Measurements from ENCODE around the gene PILRB.
A peak's percentile ranks its signal among the peaks of the same experiment; 100 is the strongest.

Gene PILRB

DNA sequence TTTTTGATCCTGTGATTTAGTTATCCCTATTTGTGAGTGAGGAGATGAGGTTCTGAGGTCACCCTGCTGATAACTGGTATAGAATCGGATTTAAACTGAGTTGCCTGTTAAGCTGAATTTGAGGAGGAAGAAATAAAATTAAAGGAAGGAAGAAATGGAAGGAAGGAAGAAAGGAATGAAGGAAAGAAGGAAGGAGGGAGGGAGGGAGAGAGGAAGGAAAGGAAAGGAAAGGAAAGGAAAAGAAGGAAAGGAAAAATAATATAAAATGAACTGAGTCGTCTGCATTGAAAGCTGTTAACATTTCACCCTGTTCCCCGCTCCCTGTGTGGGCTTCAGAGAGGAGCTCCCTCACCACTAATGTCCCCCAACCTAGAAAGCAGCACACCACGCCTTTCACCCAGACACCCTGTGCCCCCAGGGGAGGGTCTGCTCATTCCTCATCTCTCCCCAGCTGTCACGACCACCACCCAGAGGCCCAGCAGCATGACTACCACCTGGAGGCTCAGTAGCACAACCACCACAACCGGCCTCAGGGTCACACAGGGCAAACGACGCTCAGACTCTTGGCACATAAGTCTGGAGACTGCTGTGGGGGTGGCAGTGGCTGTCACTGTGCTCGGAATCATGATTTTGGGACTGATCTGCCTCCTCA lies 31.6 kb downstream of the PILRB start:
- TF ChIP-seq, protein P1, sequence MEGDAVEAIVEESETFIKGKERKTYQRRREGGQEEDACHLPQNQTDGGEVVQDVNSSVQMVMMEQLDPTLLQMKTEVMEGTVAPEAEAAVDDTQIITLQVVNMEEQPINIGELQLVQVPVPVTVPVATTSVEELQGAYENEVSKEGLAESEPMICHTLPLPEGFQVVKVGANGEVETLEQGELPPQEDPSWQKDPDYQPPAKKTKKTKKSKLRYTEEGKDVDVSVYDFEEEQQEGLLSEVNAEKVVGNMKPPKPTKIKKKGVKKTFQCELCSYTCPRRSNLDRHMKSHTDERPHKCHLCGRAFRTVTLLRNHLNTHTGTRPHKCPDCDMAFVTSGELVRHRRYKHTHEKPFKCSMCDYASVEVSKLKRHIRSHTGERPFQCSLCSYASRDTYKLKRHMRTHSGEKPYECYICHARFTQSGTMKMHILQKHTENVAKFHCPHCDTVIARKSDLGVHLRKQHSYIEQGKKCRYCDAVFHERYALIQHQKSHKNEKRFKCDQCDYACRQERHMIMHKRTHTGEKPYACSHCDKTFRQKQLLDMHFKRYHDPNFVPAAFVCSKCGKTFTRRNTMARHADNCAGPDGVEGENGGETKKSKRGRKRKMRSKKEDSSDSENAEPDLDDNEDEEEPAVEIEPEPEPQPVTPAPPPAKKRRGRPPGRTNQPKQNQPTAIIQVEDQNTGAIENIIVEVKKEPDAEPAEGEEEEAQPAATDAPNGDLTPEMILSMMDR (IDR thresholded peaks at IDR 0.05; ENCODE audit: extremely low read depth, missing control alignments), result no peak
- no peak for DNase-seq (ENCODE audit: low spot score)

- DNase-seq (ENCODE audit: low spot score), result no peak
- TF ChIP-seq, protein P1 (IDR thresholded peaks at IDR 0.05; ENCODE audit: extremely low read depth, missing control alignments), result no peak
These were observed 32.5 kb downstream of the PILRB start for GRCh38 chr7:100390286-100391009.

DNA sequence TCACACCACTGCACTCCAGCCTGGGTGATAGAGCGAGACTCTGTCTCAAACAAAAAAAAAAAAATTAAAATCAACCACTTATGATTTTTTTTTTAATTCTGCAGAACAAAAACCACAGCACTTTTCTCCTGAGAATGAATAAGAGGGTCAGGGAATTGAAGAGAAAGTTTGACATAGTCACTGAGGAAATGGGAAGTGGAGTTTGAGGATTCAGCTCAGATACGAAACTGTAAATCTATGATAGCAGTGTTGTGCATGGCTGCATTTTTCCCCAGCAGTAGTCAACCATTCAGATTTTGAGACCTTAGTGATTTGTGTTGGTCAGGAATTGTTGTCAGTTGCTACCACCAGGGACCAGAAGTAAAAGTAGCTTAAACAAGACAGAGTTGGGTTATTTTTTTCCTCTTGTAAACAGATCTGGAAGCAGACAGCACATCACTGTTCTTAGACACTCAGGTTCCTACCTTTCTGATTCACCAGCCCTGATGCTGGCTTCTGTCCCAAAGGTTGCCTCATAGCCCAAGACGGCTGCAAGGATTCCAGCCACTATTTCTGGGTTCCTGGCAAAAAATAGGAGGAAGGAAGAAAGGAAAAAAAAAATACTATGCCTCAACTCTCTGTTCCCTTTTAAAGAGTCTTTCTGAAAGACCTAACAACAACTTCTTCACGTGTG lies 35.5 kb downstream of the PILRB start:
- no peak for DNase-seq (ENCODE audit: low spot score)

GRCh38 chr7:100394077-100394476 lies 36.2 kb downstream of the PILRB start:
- no peak for DNase-seq (ENCODE audit: low spot score)
- TF ChIP-seq, protein P1 (IDR thresholded peaks at IDR 0.05; ENCODE audit: extremely low read depth, missing control alignments), result no peak

More for the DNA sequence above, 35.5 kb downstream of the PILRB start:
- TF ChIP-seq, protein P1 (IDR thresholded peaks at IDR 0.05; ENCODE audit: extremely low read depth, missing control alignments), result no peak

DNA sequence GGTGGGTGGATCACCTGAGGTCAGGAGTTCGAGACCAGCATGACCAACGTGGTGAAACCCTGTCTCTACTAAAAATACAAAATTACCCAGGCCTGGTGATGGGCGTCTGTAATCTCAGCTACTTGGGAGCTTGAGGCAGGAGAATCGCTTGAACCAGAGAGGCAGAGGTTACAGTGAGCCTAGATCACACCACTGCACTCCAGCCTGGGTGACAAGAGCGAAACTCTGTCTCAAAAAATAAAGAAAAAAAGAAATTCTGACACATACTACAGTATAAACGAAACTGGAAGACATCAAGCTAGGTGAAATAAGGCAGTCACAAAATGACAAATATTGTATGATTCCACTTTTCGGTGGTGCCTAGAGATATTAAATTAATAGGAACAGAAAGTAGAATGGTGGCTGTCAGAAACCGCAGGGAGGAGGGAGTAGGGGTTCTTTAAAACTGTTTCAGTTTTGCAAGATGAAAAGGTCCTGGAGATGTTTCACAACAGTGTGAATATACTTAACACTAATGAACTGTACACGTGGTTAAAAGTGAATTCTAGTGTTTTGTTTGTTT lies 38.6 kb downstream of the PILRB start:
- peak; percentile 64 for DNase-seq (ENCODE audit: low spot score)
- TF ChIP-seq, protein P1 (IDR thresholded peaks at IDR 0.05; ENCODE audit: extremely low read depth, missing control alignments), result no peak

- no peak for DNase-seq (ENCODE audit: low spot score)
- TF ChIP-seq, protein P1 (IDR thresholded peaks at IDR 0.05; ENCODE audit: extremely low read depth, missing control alignments), result no peak
These were observed 39.6 kb downstream of the PILRB start for GRCh38 chr7:100397315-100398081.
